CD14-positive monocyte (primary cell): ENCODE data around the gene PKMYT1. TPM values are rescaled to one million over a fixed set of nuclear protein-coding genes. Genes with fewer than 3 reads are reported as not detected.
A peak's percentile ranks its signal among the peaks of the same experiment; 100 is the strongest.

ENCODE experiments used
- DNase-seq, 3 donors: peaks; one replicate each; pipeline ENCODE4 v3.0.0-alpha.2; 2011 to 2022
- H2AFZ ChIP-seq: 2 replicates; pipeline ENCODE4 v1.6.0; 2012; ENCODE audit warnings: mild to moderate bottlenecking, low read depth, low read length, inconsistent platforms; ENCODE audit not compliant: insufficient read depth, poor library complexity, severe bottlenecking
- H3K27ac ChIP-seq, 2 donors: 1 replicate in 1 of 2; 2 replicates in 1 of 2; pipeline ENCODE4 v1.5.1; 2012 to 2013; ENCODE audit warnings: low read length in 2 of 2, control low read depth in 1 of 2, inconsistent platforms in 1 of 2, low read depth in 1 of 2, mild to moderate bottlenecking in 1 of 2
- H3K27me3 ChIP-seq, 2 donors: one replicate each; pipeline versions ENCODE4 v1.6.0 to v1.6.1; 2011 to 2013; ENCODE audit warnings: low read length in 2 of 2; ENCODE audit not compliant: control insufficient read depth in 2 of 2, insufficient read depth in 2 of 2
- H3K36me3 ChIP-seq, 2 donors: replicated peaks in 1 of 2; 1 replicate in 1 of 2; 2 replicates in 1 of 2; pipeline versions ENCODE4 v1.5.1 to v1.6.1; 2012 to 2013; ENCODE audit warnings: low read length in 2 of 2, control low read depth in 1 of 2, inconsistent platforms in 1 of 2, mild to moderate bottlenecking in 1 of 2; ENCODE audit not compliant: insufficient read depth in 2 of 2, control insufficient read depth in 1 of 2
- H3K4me1 ChIP-seq, 2 donors: 1 replicate in 1 of 2; 2 replicates in 1 of 2; pipeline versions ENCODE4 v1.5.1 to v1.6.1; 2012 to 2013; ENCODE audit warnings: low read length in 2 of 2, control low read depth in 1 of 2, inconsistent platforms in 1 of 2, mild to moderate bottlenecking in 1 of 2, moderate library complexity in 1 of 2; ENCODE audit not compliant: insufficient read depth in 2 of 2, control insufficient read depth in 1 of 2
- H3K4me2 ChIP-seq: replicated peaks from 2 replicates; pipeline ENCODE3; 2012; ENCODE audit warnings: low read length, moderate library complexity, mild to moderate bottlenecking; ENCODE audit not compliant: poor library complexity, severe bottlenecking; ENCODE audit errors: extremely low read depth
- H3K4me3 ChIP-seq, 3 experiments: fragments of 200-600 bp in 1 of 3; sonication (generic) in 1 of 3; replicated peaks in 1 of 3; 1 replicate in 2 of 3; 2 replicates in 1 of 3; pipeline ENCODE4 v1.5.1; 2011 to 2013; ENCODE audit warnings: low read length in 3 of 3, mild to moderate bottlenecking in 3 of 3, control low read depth in 2 of 3, low read depth in 2 of 3, inconsistent platforms in 1 of 3, moderate library complexity in 1 of 3
- H3K79me2 ChIP-seq: 2 replicates; pipeline ENCODE4 v1.6.0; 2012; ENCODE audit warnings: mild to moderate bottlenecking, control low read depth, inconsistent platforms, low read length, moderate library complexity; ENCODE audit not compliant: insufficient read depth
- H3K9ac ChIP-seq: 2 replicates; pipeline ENCODE4 v1.6.0; 2017; ENCODE audit warnings: low read length, mild to moderate bottlenecking; ENCODE audit not compliant: insufficient read depth, poor library complexity, severe bottlenecking
- H3K9me3 ChIP-seq, 2 donors: replicated peaks in 1 of 2; 1 replicate in 1 of 2; 2 replicates in 1 of 2; pipeline versions ENCODE4 v1.5.1 to v1.6.1; 2012 to 2013; ENCODE audit warnings: low read length in 2 of 2, control low read depth in 1 of 2; ENCODE audit not compliant: control insufficient read depth in 1 of 2, insufficient read depth in 1 of 2
- H4K20me1 ChIP-seq: 2 replicates; pipeline ENCODE4 v1.6.0; 2012; ENCODE audit warnings: mild to moderate bottlenecking, low read length, control low read depth, moderate library complexity; ENCODE audit not compliant: insufficient read depth
- H3K27ac Mint-ChIP-seq, 7 donors: one replicate each; pipeline ENCODE4 v1.8.0; 2020; ENCODE audit warnings: mild to moderate bottlenecking in 7 of 7, mixed read lengths in 7 of 7, moderate library complexity in 6 of 7, inconsistent platforms in 2 of 7
- H3K27me3 Mint-ChIP-seq, 3 donors: one replicate each; pipeline ENCODE4 v1.8.0; 2021 to 2022; ENCODE audit warnings: low read depth in 3 of 3, mild to moderate bottlenecking in 3 of 3, mixed read lengths in 3 of 3, moderate library complexity in 3 of 3, inconsistent platforms in 1 of 3
- H3K36me3 Mint-ChIP-seq, 2 donors: one replicate each; pipeline ENCODE4 v1.8.0; 2020; ENCODE audit warnings: mixed read lengths in 2 of 2, inconsistent platforms in 1 of 2, mild to moderate bottlenecking in 1 of 2
- H3K4me1 Mint-ChIP-seq: one replicate; pipeline ENCODE4 v1.8.0; 2020; ENCODE audit warnings: mild to moderate bottlenecking, mixed read lengths
- H3K4me3 Mint-ChIP-seq, 2 donors: one replicate each; pipeline ENCODE4 v1.8.0; 2020; ENCODE audit warnings: mild to moderate bottlenecking in 2 of 2, mixed read lengths in 2 of 2, moderate library complexity in 1 of 2
- H3K9me3 Mint-ChIP-seq, 7 donors: one replicate each; pipeline ENCODE4 v1.8.0; 2020 to 2022; ENCODE audit warnings: mixed read lengths in 7 of 7, mild to moderate bottlenecking in 6 of 7, moderate library complexity in 6 of 7, inconsistent platforms in 2 of 7
- WGBS: methylation state at CpG from one replicate; pipeline ENCODE4 v1.1.5; 2013; ENCODE audit warnings: missing lambda C conversion rate; ENCODE audit not compliant: insufficient coverage; 5-methylcytosine and 5-hydroxymethylcytosine counted together
- intact Hi-C, 2 donors: fragments of 100-400 bp; cut with micrococcal nuclease; formaldehyde crosslinking; loops; one replicate each; pipeline versions ENCODE4 v1.15.0 to v1.15.1; 2023
- polyA plus RNA-seq, 3 donors: library from polyadenylated mRNA; depleted of rRNA in 1 of 3; unstranded in 2 of 3; stranded (reverse) in 1 of 3; fragments of 300-500 nt in 2 of 3; fragments of >200 nt in 1 of 3; fragmentation: Illumina TruSeq in 2 of 3; gene quantifications; 1 replicate in 2 of 3; 2 replicates in 1 of 3; pipeline ENCODE4 v1.2.3, GENCODE V29; 2012 to 2021
- TF ChIP-seq, protein P1 (sequence below): fragments of 200-600 bp; IDR thresholded peaks from one replicate; pipeline ENCODE4 v1.8.0; 2022; ENCODE audit warnings: antibody characterized with exemption, mild to moderate bottlenecking

Gene PKMYT1
- polyA plus RNA-seq, 3 donors = 0.39 to 3.2 (median 3.0) TPM

DNA sequence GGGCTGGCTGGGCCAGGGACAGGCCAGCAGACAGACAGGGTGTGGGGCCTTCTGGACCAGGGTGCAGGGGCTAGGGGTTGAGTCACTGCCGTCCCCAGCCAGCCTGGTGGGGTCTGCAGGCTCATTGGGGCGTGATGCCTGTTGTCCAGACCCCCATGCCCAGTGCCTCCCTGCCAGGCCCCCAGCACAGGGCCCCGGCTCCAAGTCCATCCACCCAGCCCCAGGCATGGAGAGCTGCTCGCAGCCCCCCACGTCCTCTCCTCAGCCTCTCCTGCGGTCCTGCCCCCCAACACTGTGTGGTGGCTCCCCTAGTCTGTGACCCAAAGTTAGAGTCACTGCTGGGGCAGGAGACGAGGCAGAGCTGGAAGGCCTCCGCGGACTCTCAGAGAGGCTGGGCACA is 7.0 kb upstream of the PKMYT1 start:
- Mint-ChIP-seq H3K27ac (no peak overlapping the region), H3K9me3 (no peaks in the 10 kb centered on the region), H3K36me3 (no peaks in the 10 kb centered on the region), H3K4me1 (peaks cover 5% of the 10 kb centered on the region), H3K4me3 (no peak overlapping the region), H3K27me3 (peaks cover 12 to 25% (median 12%) of the 10 kb centered on the region in 3 donors)
- DNase-seq = no peak
- Histone ChIP-seq H2AFZ (no peak overlapping the region), H3K27me3 (no peaks in the 10 kb centered on the region), H3K4me2 (no peak overlapping the region), H4K20me1 (no peaks in the 10 kb centered on the region), H3K36me3 (no peaks in the 10 kb centered on the region), H3K79me2 (no peaks in the 10 kb centered on the region), H3K9ac (no peak overlapping the region), H3K4me3 (no peak overlapping the region), H3K9me3 (no peaks in the 10 kb centered on the region), H3K4me1 (peaks cover 4 to 8% of the 10 kb centered on the region in 2 donors), H3K27ac (no peak overlapping the region)
- intact Hi-C loops = no loop called here
- TF ChIP-seq, protein P1, sequence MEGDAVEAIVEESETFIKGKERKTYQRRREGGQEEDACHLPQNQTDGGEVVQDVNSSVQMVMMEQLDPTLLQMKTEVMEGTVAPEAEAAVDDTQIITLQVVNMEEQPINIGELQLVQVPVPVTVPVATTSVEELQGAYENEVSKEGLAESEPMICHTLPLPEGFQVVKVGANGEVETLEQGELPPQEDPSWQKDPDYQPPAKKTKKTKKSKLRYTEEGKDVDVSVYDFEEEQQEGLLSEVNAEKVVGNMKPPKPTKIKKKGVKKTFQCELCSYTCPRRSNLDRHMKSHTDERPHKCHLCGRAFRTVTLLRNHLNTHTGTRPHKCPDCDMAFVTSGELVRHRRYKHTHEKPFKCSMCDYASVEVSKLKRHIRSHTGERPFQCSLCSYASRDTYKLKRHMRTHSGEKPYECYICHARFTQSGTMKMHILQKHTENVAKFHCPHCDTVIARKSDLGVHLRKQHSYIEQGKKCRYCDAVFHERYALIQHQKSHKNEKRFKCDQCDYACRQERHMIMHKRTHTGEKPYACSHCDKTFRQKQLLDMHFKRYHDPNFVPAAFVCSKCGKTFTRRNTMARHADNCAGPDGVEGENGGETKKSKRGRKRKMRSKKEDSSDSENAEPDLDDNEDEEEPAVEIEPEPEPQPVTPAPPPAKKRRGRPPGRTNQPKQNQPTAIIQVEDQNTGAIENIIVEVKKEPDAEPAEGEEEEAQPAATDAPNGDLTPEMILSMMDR = no peak
- WGBS = 93% methylated on average over 5 of the region's 9 CpGs

DNA sequence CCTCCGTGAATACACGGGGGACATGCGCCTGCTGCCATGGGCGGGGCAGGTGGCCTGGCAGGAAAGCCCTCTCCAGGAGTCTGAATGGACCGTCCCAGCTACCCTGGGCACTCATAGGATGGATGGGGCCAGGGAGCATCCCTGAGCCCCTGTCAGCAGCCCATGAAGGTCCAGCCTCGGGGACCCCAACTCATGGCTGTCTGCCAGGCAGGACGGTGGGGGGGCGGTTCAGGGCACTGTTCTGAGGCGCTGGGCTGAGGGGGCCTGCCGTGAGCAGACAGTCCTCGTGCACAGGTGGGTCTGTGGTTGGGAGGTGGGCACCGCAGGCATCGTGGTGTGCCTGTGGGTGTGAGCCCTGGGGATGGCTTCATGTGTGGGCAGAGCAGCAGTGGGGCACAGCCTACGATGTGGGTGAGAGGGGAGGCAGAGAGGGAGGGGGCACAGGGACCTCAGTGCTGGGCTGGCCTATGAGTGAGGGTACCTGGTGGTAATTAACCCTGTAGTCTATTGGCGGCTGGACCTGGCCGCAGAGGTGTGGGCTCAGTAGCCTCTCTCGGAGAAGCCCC is 6.5 kb upstream of the PKMYT1 start:
- TF ChIP-seq, protein P1 = no peak
- Histone ChIP-seq H3K4me1 (peaks cover 4 to 8% of the 10 kb centered on the region in 2 donors), H3K9ac (no peak overlapping the region), H3K27me3 (no peaks in the 10 kb centered on the region), H3K27ac (no peak overlapping the region), H4K20me1 (no peaks in the 10 kb centered on the region), H3K4me3 (no peak overlapping the region), H2AFZ (no peak overlapping the region), H3K36me3 (no peaks in the 10 kb centered on the region), H3K79me2 (no peaks in the 10 kb centered on the region), H3K9me3 (no peaks in the 10 kb centered on the region), H3K4me2 (no peak overlapping the region)
- 89% methylated on average over 17 of the region's 17 CpGs for WGBS
- intact Hi-C loops = no loop called here
- peak overlapping the region in 1 of 7 donors; percentile 25 for H3K27ac Mint-ChIP-seq
- H3K4me3 Mint-ChIP-seq = no peak overlapping the region
- no peak for DNase-seq
- no peaks in the 10 kb centered on the region for H3K9me3 Mint-ChIP-seq
- H3K27me3 Mint-ChIP-seq = peaks cover 12 to 27% (median 12%) of the 10 kb centered on the region in 3 donors
- peaks cover 5% of the 10 kb centered on the region for H3K4me1 Mint-ChIP-seq
- no peaks in the 10 kb centered on the region for H3K36me3 Mint-ChIP-seq
